Measurements from ENCODE around the gene MYOCD.

The MYOCD gene

GRCh38 chr17:12721581-12721980, 55.9 kb downstream of the MYOCD start:
- DNase-seq: no peak

- DNase-seq: no peak
These were observed 56.6 kb downstream of the MYOCD start for GRCh38 chr17:12722282-12722681.

- DNase-seq: no peak
These were observed 60.4 kb downstream of the MYOCD start for GRCh38 chr17:12726131-12726530.

- DNase-seq: no peak
These were observed 61.5 kb downstream of the MYOCD start for GRCh38 chr17:12727076-12727760.

- no peak for DNase-seq
These were observed 62.2 kb downstream of the MYOCD start for GRCh38 chr17:12727881-12728280.

- no peak for DNase-seq
These were observed 63.4 kb downstream of the MYOCD start for GRCh38 chr17:12729086-12729485.

- DNase-seq: no peak
These were observed 64.7 kb downstream of the MYOCD start for GRCh38 chr17:12730421-12730820.

GRCh38 chr17:12730931-12731521, 65.3 kb downstream of the MYOCD start:
- DNase-seq: no peak

- no peak for DNase-seq
These were observed 66.1 kb downstream of the MYOCD start for GRCh38 chr17:12731839-12732238.

- no peak for DNase-seq
These were observed 66.7 kb downstream of the MYOCD start for GRCh38 chr17:12732366-12732765.

GRCh38 chr17:12734926-12735325, 69.2 kb downstream of the MYOCD start:
- DNase-seq: no peak

- DNase-seq: no peak
These were observed 69.8 kb downstream of the MYOCD start for GRCh38 chr17:12735517-12735916.

GRCh38 chr17:12736526-12736925, 70.8 kb downstream of the MYOCD start:
- DNase-seq: no peak

GRCh38 chr17:12737740-12738469, 72.2 kb downstream of the MYOCD start:
- no peak for DNase-seq

- DNase-seq: no peak
These were observed 72.9 kb downstream of the MYOCD start for GRCh38 chr17:12738624-12739023.

GRCh38 chr17:12739500-12739899, 73.8 kb downstream of the MYOCD start:
- DNase-seq: no peak

GRCh38 chr17:12743046-12743445, 77.4 kb downstream of the MYOCD start:
- DNase-seq: no peak

- no peak for DNase-seq
These were observed 78.6 kb downstream of the MYOCD start for GRCh38 chr17:12744298-12744697.

GRCh38 chr17:12744786-12745185, 79.1 kb downstream of the MYOCD start:
- DNase-seq: no peak

GRCh38 chr17:12745486-12745885, 79.8 kb downstream of the MYOCD start:
- no peak for DNase-seq

GRCh38 chr17:12756786-12757185, 91.1 kb downstream of the MYOCD start:
- DNase-seq: no peak

- no peak for DNase-seq
These were observed 93.4 kb downstream of the MYOCD start for GRCh38 chr17:12759090-12759489.

GRCh38 chr17:12765548-12765947, 99.9 kb downstream of the MYOCD start:
- no peak for DNase-seq

- DNase-seq: no peak
These were observed 102.6 kb downstream of the MYOCD start for GRCh38 chr17:12768255-12768654.

All from CD4-positive, alpha-beta T cell treated with Interleukin-15 for 1 hour (primary cell).